Left lung (tissue), 10 donors: ENCODE measurements around the gene MBNL3. TPM values are rescaled to one million over a fixed set of nuclear protein-coding genes. Genes with fewer than 3 reads are reported as not detected.

Experiments used
- ATAC-seq: fragments of 200-7000 bp; cut with Tn5 transposase; one replicate; pipeline ENCODE4 v1.9.1; 2020; ENCODE audit warnings: moderate library complexity
- DNase-seq, 4 donors: peaks; one replicate each; pipeline ENCODE4 v3.0.0-alpha.2; 2013 to 2020
- H3K27ac ChIP-seq, 2 donors: fragments of 200-600 bp; sonication (generic) in 1 of 2; one replicate each; pipeline versions ENCODE4 v1.5.0 to v1.8.0; 2020 to 2021
- H3K27me3 ChIP-seq, 2 donors: fragments of 200-600 bp; sonication (generic) in 1 of 2; one replicate each; pipeline versions ENCODE4 v1.5.0 to v1.8.0; 2020 to 2021
- H3K36me3 ChIP-seq, 2 donors: fragments of 200-600 bp; sonication (generic) in 1 of 2; one replicate each; pipeline versions ENCODE4 v1.5.0 to v1.8.0; 2020 to 2021
- H3K4me1 ChIP-seq, 2 donors: fragments of 200-600 bp; one replicate each; pipeline ENCODE4 v1.8.0; 2021
- H3K4me3 ChIP-seq, 2 donors: fragments of 200-600 bp; sonication (generic) in 1 of 2; one replicate each; pipeline versions ENCODE4 v1.5.0 to v1.8.0; 2020 to 2021; ENCODE audit warnings: mild to moderate bottlenecking in 1 of 2
- H3K9me3 ChIP-seq, 2 donors: fragments of 200-600 bp; sonication (generic) in 1 of 2; one replicate each; pipeline versions ENCODE4 v1.5.0 to v1.8.0; 2020 to 2021
- intact Hi-C, 2 donors: fragments of 100-400 bp; cut with DNase I; formaldehyde crosslinking; loops; one replicate each; pipeline versions ENCODE4 v1.11.2 to v1.14.2; 2022
- polyA plus RNA-seq, 6 donors: library from polyadenylated mRNA; unstranded; fragments of 120-200 nt; gene quantifications; one replicate each; pipeline ENCODE4 v1.2.1, GENCODE V29; 2013; ENCODE audit not compliant: insufficient read length in 6 of 6
- total RNA-seq, 2 donors: library from RNA; stranded (reverse); fragmentation: NEBNext Ultra II Directional; extraction: Animal tissue kit (Norgen Biotek cat#: 25700); gene quantifications; one replicate each; pipeline ENCODE4 v1.2.1, GENCODE V29; 2021
- TF ChIP-seq, protein P1 (sequence below), 2 donors: fragments of 200-600 bp; sonication (generic) in 1 of 2; IDR thresholded peaks; one replicate each; pipeline versions ENCODE4 v1.5.0 to v1.8.0; 2021; ENCODE audit warnings: antibody characterized with exemption in 2 of 2
- donor health status: DM: no; HTN: yes; CAD: no.
- donor health status: DM: no; HTN: no; CAD: no.

MBNL3 gene
- total and polyA plus RNA-seq, 8 donors: 17.9 to 22.6 (median 20.6) TPM

- no peaks in the 10 kb centered on the region for H3K36me3 ChIP-seq
- intact Hi-C loops: no loop called here
- H3K4me1 ChIP-seq: no peaks in the 10 kb centered on the region
- TF ChIP-seq, protein P1, sequence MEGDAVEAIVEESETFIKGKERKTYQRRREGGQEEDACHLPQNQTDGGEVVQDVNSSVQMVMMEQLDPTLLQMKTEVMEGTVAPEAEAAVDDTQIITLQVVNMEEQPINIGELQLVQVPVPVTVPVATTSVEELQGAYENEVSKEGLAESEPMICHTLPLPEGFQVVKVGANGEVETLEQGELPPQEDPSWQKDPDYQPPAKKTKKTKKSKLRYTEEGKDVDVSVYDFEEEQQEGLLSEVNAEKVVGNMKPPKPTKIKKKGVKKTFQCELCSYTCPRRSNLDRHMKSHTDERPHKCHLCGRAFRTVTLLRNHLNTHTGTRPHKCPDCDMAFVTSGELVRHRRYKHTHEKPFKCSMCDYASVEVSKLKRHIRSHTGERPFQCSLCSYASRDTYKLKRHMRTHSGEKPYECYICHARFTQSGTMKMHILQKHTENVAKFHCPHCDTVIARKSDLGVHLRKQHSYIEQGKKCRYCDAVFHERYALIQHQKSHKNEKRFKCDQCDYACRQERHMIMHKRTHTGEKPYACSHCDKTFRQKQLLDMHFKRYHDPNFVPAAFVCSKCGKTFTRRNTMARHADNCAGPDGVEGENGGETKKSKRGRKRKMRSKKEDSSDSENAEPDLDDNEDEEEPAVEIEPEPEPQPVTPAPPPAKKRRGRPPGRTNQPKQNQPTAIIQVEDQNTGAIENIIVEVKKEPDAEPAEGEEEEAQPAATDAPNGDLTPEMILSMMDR (IDR thresholded peaks at IDR 0.05): no peak
- no peaks in the 10 kb centered on the region for H3K9me3 ChIP-seq
- H3K27me3 ChIP-seq: peaks cover 0 to 4% of the 10 kb centered on the region in 2 donors
- H3K27ac ChIP-seq: no peak overlapping the region
- H3K4me3 ChIP-seq: no peak overlapping the region
- DNase-seq (no peak), ATAC-seq (no peak)
These were observed 93.2 kb downstream of the MBNL3 start for GRCh38 chrX:132395645-132396044.

DNA sequence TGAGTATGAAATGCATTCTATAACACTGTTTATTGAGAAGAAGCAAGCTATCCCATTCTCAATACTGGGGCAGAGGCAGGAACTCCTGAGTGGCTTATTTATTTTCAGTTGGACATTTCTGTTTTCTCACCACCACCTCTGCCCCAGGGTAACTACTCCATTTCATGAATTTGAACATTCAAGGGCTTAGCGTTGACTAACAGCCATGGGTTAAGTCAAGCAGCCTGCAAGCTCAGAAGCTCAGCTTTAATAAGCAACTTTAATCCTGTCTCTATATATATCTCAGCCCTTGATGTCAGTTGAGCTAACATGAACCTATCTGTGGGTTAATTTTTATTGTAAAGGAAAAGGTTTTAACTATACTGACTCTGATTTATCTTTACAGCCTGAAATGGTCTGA is 93.8 kb downstream of the MBNL3 start:
- TF ChIP-seq, protein P1 (IDR thresholded peaks at IDR 0.05): no peak

GRCh38 chrX:132394591-132394990 is 94.2 kb downstream of the MBNL3 start:
- TF ChIP-seq, protein P1 (IDR thresholded peaks at IDR 0.05): no peak
- DNase-seq: no peak
- Histone ChIP-seq H3K4me3 (no peak overlapping the region), H3K27ac (no peak overlapping the region), H3K36me3 (no peaks in the 10 kb centered on the region), H3K4me1 (no peaks in the 10 kb centered on the region), H3K27me3 (peaks cover 0 to 8% of the 10 kb centered on the region in 2 donors), H3K9me3 (no peaks in the 10 kb centered on the region)
- no peak for ATAC-seq
- intact Hi-C loops: no loop called here

More for the DNA sequence above, 93.8 kb downstream of the MBNL3 start:
- Histone ChIP-seq H3K36me3 (no peaks in the 10 kb centered on the region), H3K27me3 (peaks cover 0 to 8% of the 10 kb centered on the region in 2 donors), H3K4me3 (no peak overlapping the region), H3K9me3 (no peaks in the 10 kb centered on the region), H3K27ac (no peak overlapping the region), H3K4me1 (no peaks in the 10 kb centered on the region)
- intact Hi-C loops: no loop called here
- DNase-seq (no peak), ATAC-seq (no peak)

DNA sequence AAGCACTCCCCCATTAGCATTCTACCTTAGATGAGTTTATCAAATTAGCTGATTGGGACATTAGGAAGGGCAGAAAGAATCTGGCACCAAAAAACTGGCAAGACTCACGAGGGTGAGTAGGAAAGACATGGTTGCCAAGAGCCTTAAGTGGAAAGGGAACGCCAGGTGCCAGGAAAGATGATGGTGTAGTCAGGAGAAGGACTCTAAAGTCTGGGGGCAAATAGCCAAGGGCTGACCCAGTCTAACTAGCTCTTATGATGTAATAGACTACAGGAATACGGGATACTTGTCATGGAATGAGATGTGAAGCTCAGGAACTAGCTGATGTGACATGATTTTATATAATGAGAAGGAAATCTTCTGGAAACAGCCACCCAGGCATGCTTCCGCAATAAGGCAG is 94.8 kb downstream of the MBNL3 start:
- Histone ChIP-seq H3K27me3 (peaks cover 0 to 10% of the 10 kb centered on the region in 2 donors), H3K9me3 (no peaks in the 10 kb centered on the region), H3K4me3 (no peak overlapping the region), H3K36me3 (no peaks in the 10 kb centered on the region), H3K27ac (no peak overlapping the region), H3K4me1 (no peaks in the 10 kb centered on the region)
- intact Hi-C loops: no loop called here
- ATAC-seq (no peak), DNase-seq (no peak)
- TF ChIP-seq, protein P1 (IDR thresholded peaks at IDR 0.05): no peak

GRCh38 chrX:132393485-132393884 is 95.4 kb downstream of the MBNL3 start:
- peaks cover 0 to 8% of the 10 kb centered on the region in 2 donors for H3K27me3 ChIP-seq
- no peaks in the 10 kb centered on the region for H3K9me3 ChIP-seq
- H3K27ac ChIP-seq: no peak overlapping the region
- TF ChIP-seq, protein P1 (IDR thresholded peaks at IDR 0.05): no peak
- intact Hi-C loops: no loop called here
- H3K4me1 ChIP-seq: no peaks in the 10 kb centered on the region
- no peak for ATAC-seq
- H3K4me3 ChIP-seq: no peak overlapping the region
- no peak for DNase-seq
- H3K36me3 ChIP-seq: no peaks in the 10 kb centered on the region
